22Rv1 (cell line): ENCODE data around the gene EHHADH.

ENCODE experiments used
- H3K27ac ChIP-seq: fragments of 450-650 bp; 2 replicates; pipeline ENCODE4 v1.5.1; 2017
- ZFX ChIP-seq: fragments of 450-650 bp; IDR thresholded peaks from 2 replicates; pipeline ENCODE4 v1.6.1; 2017; ENCODE audit warnings: antibody characterized with exemption, borderline replicate concordance
- TF ChIP-seq, protein P1 (sequence below): fragments of 450-650 bp; IDR thresholded peaks from 2 replicates; pipeline ENCODE4 v1.5.1; 2017; ENCODE audit warnings: mild to moderate bottlenecking

Gene EHHADH

GRCh38 chr3:185172086-185173049 is 81.5 kb downstream of the EHHADH start:
- no peak overlapping the region for H3K27ac ChIP-seq
- TF ChIP-seq ZFX, result no peak
- TF ChIP-seq, protein P1, sequence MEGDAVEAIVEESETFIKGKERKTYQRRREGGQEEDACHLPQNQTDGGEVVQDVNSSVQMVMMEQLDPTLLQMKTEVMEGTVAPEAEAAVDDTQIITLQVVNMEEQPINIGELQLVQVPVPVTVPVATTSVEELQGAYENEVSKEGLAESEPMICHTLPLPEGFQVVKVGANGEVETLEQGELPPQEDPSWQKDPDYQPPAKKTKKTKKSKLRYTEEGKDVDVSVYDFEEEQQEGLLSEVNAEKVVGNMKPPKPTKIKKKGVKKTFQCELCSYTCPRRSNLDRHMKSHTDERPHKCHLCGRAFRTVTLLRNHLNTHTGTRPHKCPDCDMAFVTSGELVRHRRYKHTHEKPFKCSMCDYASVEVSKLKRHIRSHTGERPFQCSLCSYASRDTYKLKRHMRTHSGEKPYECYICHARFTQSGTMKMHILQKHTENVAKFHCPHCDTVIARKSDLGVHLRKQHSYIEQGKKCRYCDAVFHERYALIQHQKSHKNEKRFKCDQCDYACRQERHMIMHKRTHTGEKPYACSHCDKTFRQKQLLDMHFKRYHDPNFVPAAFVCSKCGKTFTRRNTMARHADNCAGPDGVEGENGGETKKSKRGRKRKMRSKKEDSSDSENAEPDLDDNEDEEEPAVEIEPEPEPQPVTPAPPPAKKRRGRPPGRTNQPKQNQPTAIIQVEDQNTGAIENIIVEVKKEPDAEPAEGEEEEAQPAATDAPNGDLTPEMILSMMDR, result no peak

DNA sequence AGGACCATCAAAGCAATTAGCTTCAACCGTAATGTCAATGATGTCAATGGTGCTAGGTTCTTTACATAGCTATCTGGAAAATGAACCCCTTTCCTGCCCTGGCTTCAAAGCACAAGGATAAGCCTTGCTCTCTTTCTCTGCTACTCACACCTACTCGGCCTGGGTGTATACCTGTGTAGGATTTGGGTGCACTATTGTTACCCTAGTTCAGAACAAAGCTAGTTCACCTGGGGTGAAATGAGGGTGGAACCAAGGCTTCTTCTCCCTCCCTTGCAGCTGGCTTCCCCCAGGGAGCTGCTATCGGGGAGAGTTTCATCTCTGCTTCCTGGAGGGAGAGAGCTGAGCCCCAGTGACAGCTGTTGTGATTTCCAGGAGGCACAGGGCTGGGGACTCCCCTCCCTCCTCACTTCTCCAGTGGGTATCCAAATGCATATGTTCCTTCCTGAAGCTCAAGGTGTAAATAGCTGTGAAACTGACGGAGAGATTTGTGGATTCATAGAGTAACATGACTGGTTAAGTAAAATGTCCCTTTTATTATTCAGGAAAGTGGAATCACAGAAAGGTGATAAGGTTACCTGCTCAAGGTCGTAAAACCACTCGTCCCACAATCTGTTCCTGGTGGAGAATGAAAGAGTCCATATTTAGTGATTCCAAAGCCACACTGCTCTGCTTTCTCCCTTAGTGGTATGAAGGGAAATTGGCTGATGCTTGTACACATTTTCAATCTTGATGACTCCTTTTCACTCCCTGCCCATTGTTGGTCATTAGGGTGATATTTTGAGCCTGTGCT is 89.2 kb downstream of the EHHADH start:
- TF ChIP-seq, protein P1, result no peak
- TF ChIP-seq ZFX, result no peak

DNA sequence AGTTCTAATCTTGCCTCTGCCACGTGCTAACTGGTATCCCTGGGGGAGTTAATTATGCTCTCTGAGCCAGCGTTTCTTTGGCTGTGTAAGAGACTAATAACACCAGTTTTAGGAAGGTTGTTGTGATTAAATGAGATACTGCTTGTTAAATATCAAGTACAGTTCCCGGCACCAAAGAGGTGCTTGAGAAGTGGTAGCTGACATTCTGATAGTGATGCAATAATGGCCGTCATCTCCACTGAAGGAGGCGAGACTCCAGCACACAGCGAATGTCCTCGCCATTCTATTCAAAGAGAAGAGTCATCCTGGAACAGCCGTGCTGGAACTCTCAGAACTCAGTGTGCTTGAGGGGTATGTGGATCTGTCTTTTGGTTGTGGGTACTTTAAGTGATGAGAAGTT is 91.2 kb downstream of the EHHADH start:
- no peak overlapping the region for H3K27ac ChIP-seq
- TF ChIP-seq, protein P1, result no peak
- TF ChIP-seq ZFX, result no peak

More for the DNA sequence above, 89.2 kb downstream of the EHHADH start:
- H3K27ac ChIP-seq, result no peak overlapping the region

DNA sequence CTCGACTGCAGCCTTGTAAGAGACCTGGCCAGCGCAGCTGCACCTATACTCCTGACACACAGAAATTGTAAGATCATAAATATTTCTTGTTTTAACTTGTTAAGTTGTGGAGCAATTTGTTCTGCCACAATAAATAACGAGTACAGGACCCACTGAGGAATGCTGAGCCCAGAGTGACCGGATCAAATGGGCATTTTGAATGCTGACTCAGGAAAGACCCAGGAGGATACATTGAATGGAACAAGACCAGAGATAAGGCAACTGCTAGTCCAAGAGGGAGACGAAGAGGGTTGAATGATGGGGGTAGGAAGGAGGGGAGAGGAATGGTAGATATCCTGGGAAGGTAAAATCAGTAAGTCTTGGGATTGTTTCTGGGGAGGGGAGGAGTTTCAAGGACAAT is 92.1 kb downstream of the EHHADH start:
- TF ChIP-seq ZFX, result no peak
- TF ChIP-seq, protein P1, result no peak
- no peak overlapping the region for H3K27ac ChIP-seq

DNA sequence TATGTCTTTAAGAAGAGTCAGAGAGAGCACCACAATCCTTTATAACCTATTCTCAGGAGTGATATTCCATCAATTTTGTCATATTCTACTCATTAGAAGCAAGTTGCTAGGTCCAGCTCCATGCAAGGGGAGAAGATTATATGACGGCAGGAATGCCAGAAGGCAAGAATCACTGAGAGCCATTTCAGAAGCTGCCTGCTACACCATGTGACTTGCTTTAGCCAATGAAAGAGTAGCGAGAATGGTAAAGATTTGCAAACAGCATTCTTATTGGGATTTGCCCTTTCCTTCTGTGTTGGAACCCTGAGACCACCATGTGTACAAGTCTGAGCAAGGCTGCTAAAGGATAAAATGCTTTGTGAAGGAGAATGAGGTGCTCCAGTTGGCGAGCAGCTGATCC is 96.5 kb downstream of the EHHADH start:
- TF ChIP-seq, protein P1, result no peak
- TF ChIP-seq ZFX, result no peak
- H3K27ac ChIP-seq, result no peak overlapping the region

GRCh38 chr3:185155678-185156077 is 98.2 kb downstream of the EHHADH start:
- H3K27ac ChIP-seq, result no peak overlapping the region
- TF ChIP-seq, protein P1, result no peak
- TF ChIP-seq ZFX, result no peak
